ENCODE data around the gene VGLL4. TPM values are rescaled to one million over a fixed set of nuclear protein-coding genes. Genes with fewer than 3 reads are reported as not detected.

VGLL4 gene
- total RNA-seq, 2 experiments from 2014 or later: 24.4 to 24.9 TPM

DNA sequence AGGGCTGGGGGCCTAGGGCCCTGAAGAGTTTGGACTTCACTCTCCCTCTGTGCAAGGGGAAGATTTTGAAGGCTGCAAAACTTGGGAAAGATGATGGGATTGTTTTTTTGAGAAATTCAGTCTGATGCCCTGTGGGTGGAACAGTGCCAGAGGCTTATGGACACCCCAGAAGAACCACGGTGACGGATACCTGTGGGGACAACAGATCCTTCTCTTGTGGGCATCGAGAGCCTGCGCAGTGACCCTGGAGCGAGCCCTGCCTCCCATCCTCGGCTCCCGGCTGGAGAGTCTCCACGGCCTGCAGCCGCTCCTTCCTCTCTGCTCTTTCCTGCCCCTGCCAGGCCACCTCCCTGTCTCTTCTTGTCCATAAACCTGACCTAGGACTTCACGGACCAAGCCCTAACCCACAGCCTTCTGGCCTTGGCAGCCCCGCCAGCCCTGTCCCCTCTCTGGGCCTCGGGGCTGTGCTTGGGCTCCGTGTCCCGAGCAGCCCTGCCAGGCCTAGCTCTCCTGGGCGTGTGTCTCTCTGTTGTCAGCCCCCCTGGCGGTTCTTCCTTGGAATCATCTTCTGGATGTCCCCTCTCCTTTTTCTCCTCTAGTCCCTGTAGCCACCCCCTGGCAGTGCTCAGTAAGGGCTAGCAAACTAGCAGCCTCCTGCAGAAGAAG, 98.4 kb downstream of the VGLL4 start:
- POLR2A ChIA-PET: no interaction called here
- Mint-ChIP-seq H3K4me3 (no peak overlapping the region), H3K27me3 (no peaks in the 10 kb centered on the region), H3K36me3 (ENCODE audit: low read depth) (peaks cover 7% of the 10 kb centered on the region), H3K27ac (no peak overlapping the region), H3K9me3 (ENCODE audit: low read depth) (peaks cover 10% of the 10 kb centered on the region), H3K4me1 (peaks cover 5% of the 10 kb centered on the region)
- CTCF ChIA-PET: no interaction called here
- intact Hi-C loops (cut with DNase I, micrococcal nuclease): no loop called here
- no peak for ATAC-seq
- no peak for DNase-seq

- ChIA-PET CTCF (no interaction called here), POLR2A (no interaction called here)
- DNase-seq: no peak
- intact Hi-C loops (cut with DNase I, micrococcal nuclease): no loop called here
- no peak for ATAC-seq
- no peak overlapping the region for H3K4me3 Mint-ChIP-seq
- H3K27ac Mint-ChIP-seq: no peak overlapping the region
- peaks cover 12% of the 10 kb centered on the region for H3K36me3 Mint-ChIP-seq (ENCODE audit: low read depth)
- peaks cover 5% of the 10 kb centered on the region for H3K4me1 Mint-ChIP-seq
- H3K9me3 Mint-ChIP-seq (ENCODE audit: low read depth): peaks cover 10% of the 10 kb centered on the region
- no peaks in the 10 kb centered on the region for H3K27me3 Mint-ChIP-seq
Observed at GRCh38 chr3:11544412-11545181, 99.1 kb downstream of the VGLL4 start.

DNA sequence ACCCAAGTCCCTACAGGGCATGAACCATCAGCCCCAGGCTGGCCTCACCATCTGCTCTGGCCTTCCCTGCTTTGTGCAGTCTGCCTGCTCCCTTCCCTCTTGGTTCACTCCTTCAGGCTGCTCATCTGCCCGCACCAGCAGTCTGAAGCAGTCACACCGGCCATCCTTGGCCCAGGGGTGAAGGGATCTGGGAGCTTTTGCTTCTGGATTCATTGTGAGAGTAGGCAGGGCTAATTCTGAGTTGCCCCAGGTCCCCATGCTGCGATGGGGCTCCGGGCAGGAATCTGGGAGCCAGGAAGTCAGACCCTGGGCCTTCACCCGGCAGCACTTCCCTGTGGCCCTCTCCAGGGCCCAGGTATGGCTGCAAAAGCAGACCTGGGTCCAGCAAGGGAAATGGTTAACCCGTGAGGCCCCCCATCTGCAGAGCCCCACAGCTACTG, 99.7 kb downstream of the VGLL4 start:
- ChIA-PET POLR2A (no interaction called here), CTCF (interaction anchor here (0.6 kb wide), 1 partner anchor 1517 kb away, joined by 3 read pairs; no protein-coding TSS in a partner anchor)
- no peak overlapping the region for H3K4me3 Mint-ChIP-seq
- H3K36me3 Mint-ChIP-seq (ENCODE audit: low read depth): peaks cover 12% of the 10 kb centered on the region
- ATAC-seq (no peak), DNase-seq (no peak)
- H3K27me3 Mint-ChIP-seq: no peaks in the 10 kb centered on the region
- H3K27ac Mint-ChIP-seq: no peak overlapping the region
- intact Hi-C loops (cut with DNase I, micrococcal nuclease): no loop called here
- peaks cover 8% of the 10 kb centered on the region for H3K9me3 Mint-ChIP-seq (ENCODE audit: low read depth)
- H3K4me1 Mint-ChIP-seq: peaks cover 5% of the 10 kb centered on the region

GRCh38 chr3:11543141-11543947, 100.4 kb downstream of the VGLL4 start:
- POLR2A ChIA-PET: no interaction called here
- no peak overlapping the region for H3K4me3 Mint-ChIP-seq
- ATAC-seq: no peak
- intact Hi-C loops (cut with DNase I, micrococcal nuclease): no loop called here
- peaks cover 5% of the 10 kb centered on the region for H3K4me1 Mint-ChIP-seq
- H3K27me3 Mint-ChIP-seq: no peaks in the 10 kb centered on the region
- DNase-seq: no peak
- no peak overlapping the region for H3K27ac Mint-ChIP-seq
- CTCF ChIA-PET: interaction anchor here (0.6 kb wide), 1 partner anchor 1517 kb away, joined by 3 read pairs; no protein-coding TSS in a partner anchor
- peaks cover 12% of the 10 kb centered on the region for H3K36me3 Mint-ChIP-seq (ENCODE audit: low read depth)
- H3K9me3 Mint-ChIP-seq (ENCODE audit: low read depth): peaks cover 8% of the 10 kb centered on the region

GRCh38 chr3:11542551-11542950, 101.2 kb downstream of the VGLL4 start:
- no peak for DNase-seq
- Mint-ChIP-seq H3K36me3 (ENCODE audit: low read depth) (peaks cover 12% of the 10 kb centered on the region), H3K4me1 (peaks cover 3% of the 10 kb centered on the region), H3K4me3 (no peak overlapping the region), H3K27me3 (no peaks in the 10 kb centered on the region), H3K9me3 (ENCODE audit: low read depth) (peaks cover 8% of the 10 kb centered on the region), H3K27ac (no peak overlapping the region)
- CTCF ChIA-PET: no interaction called here
- POLR2A ChIA-PET: no interaction called here
- intact Hi-C loops (cut with DNase I, micrococcal nuclease): no loop called here
- ATAC-seq: no peak

- intact Hi-C loops (cut with DNase I, micrococcal nuclease): no loop called here
- no peak overlapping the region for H3K4me3 Mint-ChIP-seq
- H3K9me3 Mint-ChIP-seq (ENCODE audit: low read depth): peaks cover under 1% of the 10 kb centered on the region
- peaks cover 7% of the 10 kb centered on the region for H3K36me3 Mint-ChIP-seq (ENCODE audit: low read depth)
- no peaks in the 10 kb centered on the region for H3K4me1 Mint-ChIP-seq
- ATAC-seq (no peak), DNase-seq (no peak)
- ChIA-PET CTCF (no interaction called here), POLR2A (interaction anchor here (0.8 kb wide), 1 partner anchor 345 kb away, joined by 8 read pairs; no protein-coding TSS in a partner anchor)
- no peaks in the 10 kb centered on the region for H3K27me3 Mint-ChIP-seq
- no peak overlapping the region for H3K27ac Mint-ChIP-seq
Observed at GRCh38 chr3:11541321-11542303, 102.1 kb downstream of the VGLL4 start.

DNA sequence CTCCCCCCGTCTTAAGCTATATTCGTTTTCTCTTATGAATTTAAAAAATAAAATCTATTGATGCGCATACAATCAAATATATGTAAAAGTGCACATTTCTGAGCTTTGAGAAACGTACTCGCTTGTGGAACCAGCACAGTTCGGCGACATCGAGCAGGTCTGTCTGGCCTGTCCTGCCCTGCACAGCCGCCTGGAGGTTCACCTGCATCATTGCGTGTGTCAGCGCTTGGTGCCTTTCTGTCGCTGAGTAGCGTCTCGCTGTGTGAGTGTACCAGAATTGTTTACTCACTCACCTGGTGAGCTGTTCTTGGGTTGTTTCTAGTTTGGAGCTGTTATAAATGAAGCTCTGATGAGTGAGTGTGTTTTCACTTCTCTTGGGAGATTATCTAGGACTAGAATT, 104.0 kb downstream of the VGLL4 start:
- Mint-ChIP-seq H3K4me1 (no peaks in the 10 kb centered on the region), H3K36me3 (ENCODE audit: low read depth) (peaks cover 6% of the 10 kb centered on the region), H3K9me3 (ENCODE audit: low read depth) (no peaks in the 10 kb centered on the region), H3K27ac (no peak overlapping the region), H3K4me3 (no peak overlapping the region), H3K27me3 (no peaks in the 10 kb centered on the region)
- DNase-seq (no peak), ATAC-seq (no peak)
- ChIA-PET CTCF (interaction anchor here (0.8 to 1.0 kb wide), 2 partner anchors 17 to 382 kb away, joined by 3 read pairs; no protein-coding TSS in a partner anchor), POLR2A (no interaction called here)
- intact Hi-C loops (cut with DNase I, micrococcal nuclease): no loop called here

- ChIA-PET POLR2A (no interaction called here), CTCF (interaction anchor here (1.0 kb wide), 1 partner anchor 18 kb away, joined by 3 read pairs; no protein-coding TSS in a partner anchor)
- intact Hi-C loops (cut with DNase I, micrococcal nuclease): no loop called here
- Mint-ChIP-seq H3K36me3 (ENCODE audit: low read depth) (peaks cover 5% of the 10 kb centered on the region), H3K27me3 (no peaks in the 10 kb centered on the region), H3K27ac (no peak overlapping the region), H3K4me1 (no peaks in the 10 kb centered on the region), H3K4me3 (no peak overlapping the region), H3K9me3 (ENCODE audit: low read depth) (no peaks in the 10 kb centered on the region)
- DNase-seq (no peak), ATAC-seq (no peak)
Observed at GRCh38 chr3:11539218-11539617, 104.5 kb downstream of the VGLL4 start.

- H3K4me1 Mint-ChIP-seq: no peaks in the 10 kb centered on the region
- intact Hi-C loops (cut with DNase I, micrococcal nuclease): no loop called here
- no peak overlapping the region for H3K27ac Mint-ChIP-seq
- ChIA-PET POLR2A (no interaction called here), CTCF (interaction anchor here (0.9 kb wide), 1 partner anchor 113 kb away, joined by 3 read pairs; no protein-coding TSS in a partner anchor)
- H3K27me3 Mint-ChIP-seq: no peaks in the 10 kb centered on the region
- H3K36me3 Mint-ChIP-seq (ENCODE audit: low read depth): peaks cover 5% of the 10 kb centered on the region
- ATAC-seq (no peak), DNase-seq (no peak)
- H3K9me3 Mint-ChIP-seq (ENCODE audit: low read depth): no peaks in the 10 kb centered on the region
- no peak overlapping the region for H3K4me3 Mint-ChIP-seq
Observed at GRCh38 chr3:11538581-11538980, 105.1 kb downstream of the VGLL4 start.

GRCh38 chr3:11536936-11537612, 106.6 kb downstream of the VGLL4 start:
- intact Hi-C loops (cut with DNase I, micrococcal nuclease): no loop called here
- no peaks in the 10 kb centered on the region for H3K27me3 Mint-ChIP-seq
- peaks cover 5% of the 10 kb centered on the region for H3K36me3 Mint-ChIP-seq (ENCODE audit: low read depth)
- ChIA-PET POLR2A (no interaction called here), CTCF (interaction anchor here (0.7 kb wide), 1 partner anchor 686 kb away, joined by 3 read pairs; no protein-coding TSS in a partner anchor)
- DNase-seq: no peak
- H3K4me1 Mint-ChIP-seq: no peaks in the 10 kb centered on the region
- ATAC-seq: no peak
- no peak overlapping the region for H3K4me3 Mint-ChIP-seq
- no peaks in the 10 kb centered on the region for H3K9me3 Mint-ChIP-seq (ENCODE audit: low read depth)
- no peak overlapping the region for H3K27ac Mint-ChIP-seq
